ENCODE data around the gene CC2D1A.

The CC2D1A gene

GRCh38 chr19:13913352-13913751 is 7.4 kb downstream of the CC2D1A start:
- Histone ChIP-seq H3K36me3 (replicated peaks; ENCODE audit: insufficient read depth, low read length) (no peaks in the 10 kb centered on the region), H4K20me1 (ENCODE audit: insufficient read depth, low read length) (no peaks in the 10 kb centered on the region), H3K27me3 (replicated peaks; ENCODE audit: insufficient read depth, low read length) (no peaks in the 10 kb centered on the region), H3F3A (ENCODE audit: insufficient read depth, low read length) (no peaks in the 10 kb centered on the region), H3K9me3 (replicated peaks; ENCODE audit: insufficient read depth, low read length) (no peaks in the 10 kb centered on the region), H3K4me3 (ENCODE audit: low read length) (no peak overlapping the region), H3K27ac (ENCODE audit: low read length) (no peak overlapping the region), H3K9me2 (replicated peaks; ENCODE audit: insufficient read depth, low read length) (no peaks in the 10 kb centered on the region), H3K9ac (ENCODE audit: low read length) (no peak overlapping the region), H2AFZ (ENCODE audit: low read length) (no peak overlapping the region), H3K4me1 (ENCODE audit: low read length) (no peaks in the 10 kb centered on the region), H3K79me2 (ENCODE audit: low read length) (no peaks in the 10 kb centered on the region), H3K4me2 (ENCODE audit: low read depth, low read length) (no peak overlapping the region)
- no peak for DNase-seq
- TF ChIP-seq EZH2phosphoT487 (IDR thresholded peaks at IDR 0.05; ENCODE audit: low read length) (no peak), EZH2 (optimal IDR thresholded peaks at IDR 0.05; ENCODE audit: low read depth, low read length) (no peak)
- TF ChIP-seq, protein P1, sequence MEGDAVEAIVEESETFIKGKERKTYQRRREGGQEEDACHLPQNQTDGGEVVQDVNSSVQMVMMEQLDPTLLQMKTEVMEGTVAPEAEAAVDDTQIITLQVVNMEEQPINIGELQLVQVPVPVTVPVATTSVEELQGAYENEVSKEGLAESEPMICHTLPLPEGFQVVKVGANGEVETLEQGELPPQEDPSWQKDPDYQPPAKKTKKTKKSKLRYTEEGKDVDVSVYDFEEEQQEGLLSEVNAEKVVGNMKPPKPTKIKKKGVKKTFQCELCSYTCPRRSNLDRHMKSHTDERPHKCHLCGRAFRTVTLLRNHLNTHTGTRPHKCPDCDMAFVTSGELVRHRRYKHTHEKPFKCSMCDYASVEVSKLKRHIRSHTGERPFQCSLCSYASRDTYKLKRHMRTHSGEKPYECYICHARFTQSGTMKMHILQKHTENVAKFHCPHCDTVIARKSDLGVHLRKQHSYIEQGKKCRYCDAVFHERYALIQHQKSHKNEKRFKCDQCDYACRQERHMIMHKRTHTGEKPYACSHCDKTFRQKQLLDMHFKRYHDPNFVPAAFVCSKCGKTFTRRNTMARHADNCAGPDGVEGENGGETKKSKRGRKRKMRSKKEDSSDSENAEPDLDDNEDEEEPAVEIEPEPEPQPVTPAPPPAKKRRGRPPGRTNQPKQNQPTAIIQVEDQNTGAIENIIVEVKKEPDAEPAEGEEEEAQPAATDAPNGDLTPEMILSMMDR (IDR thresholded peaks at IDR 0.05; ENCODE audit: low read length): no peak

DNA sequence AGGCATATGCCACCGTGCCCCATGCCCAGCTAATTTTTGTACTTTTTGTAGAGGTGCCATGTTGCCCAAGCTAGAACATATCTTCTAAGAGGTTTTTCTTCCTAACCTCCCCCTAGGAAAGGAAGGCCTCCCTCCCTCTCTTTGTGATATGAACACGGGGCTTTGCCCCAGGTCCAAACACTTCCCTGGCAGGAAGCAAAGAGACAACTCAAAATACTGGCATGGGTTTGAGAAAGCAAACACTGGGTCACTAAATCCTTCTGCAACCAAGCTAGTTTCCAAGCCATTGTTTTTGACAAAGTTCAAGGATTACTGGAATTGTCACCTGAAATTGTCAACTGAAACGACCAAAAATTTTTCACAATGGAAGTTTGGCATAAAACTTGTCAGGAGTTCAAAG is 8.8 kb downstream of the CC2D1A start:
- TF ChIP-seq, protein P1 (IDR thresholded peaks at IDR 0.05; ENCODE audit: low read length): no peak
- no peak for TF ChIP-seq EZH2phosphoT487 (IDR thresholded peaks at IDR 0.05; ENCODE audit: low read length)
- TF ChIP-seq EZH2 (optimal IDR thresholded peaks at IDR 0.05; ENCODE audit: low read depth, low read length): no peak
- Histone ChIP-seq H3F3A (ENCODE audit: insufficient read depth, low read length) (no peaks in the 10 kb centered on the region), H3K9me3 (replicated peaks; ENCODE audit: insufficient read depth, low read length) (no peaks in the 10 kb centered on the region), H2AFZ (ENCODE audit: low read length) (no peak overlapping the region), H4K20me1 (ENCODE audit: insufficient read depth, low read length) (no peaks in the 10 kb centered on the region), H3K4me1 (ENCODE audit: low read length) (no peaks in the 10 kb centered on the region), H3K27me3 (replicated peaks; ENCODE audit: insufficient read depth, low read length) (no peaks in the 10 kb centered on the region), H3K79me2 (ENCODE audit: low read length) (no peaks in the 10 kb centered on the region), H3K27ac (ENCODE audit: low read length) (no peak overlapping the region), H3K9me2 (replicated peaks; ENCODE audit: insufficient read depth, low read length) (no peaks in the 10 kb centered on the region), H3K36me3 (replicated peaks; ENCODE audit: insufficient read depth, low read length) (no peaks in the 10 kb centered on the region), H3K4me2 (ENCODE audit: low read depth, low read length) (no peak overlapping the region), H3K4me3 (ENCODE audit: low read length) (no peak overlapping the region), H3K9ac (ENCODE audit: low read length) (no peak overlapping the region)
- no peak for DNase-seq

- Histone ChIP-seq H3K27me3 (replicated peaks; ENCODE audit: insufficient read depth, low read length) (no peaks in the 10 kb centered on the region), H3K9me2 (replicated peaks; ENCODE audit: insufficient read depth, low read length) (no peaks in the 10 kb centered on the region), H3K4me3 (ENCODE audit: low read length) (no peak overlapping the region), H3K36me3 (replicated peaks; ENCODE audit: insufficient read depth, low read length) (0 out of 2 replicates have a peak, but pooled peaks cover 2% of the 10 kb centered on the region), H4K20me1 (ENCODE audit: insufficient read depth, low read length) (no peaks in the 10 kb centered on the region), H3K9me3 (replicated peaks; ENCODE audit: insufficient read depth, low read length) (no peaks in the 10 kb centered on the region), H2AFZ (ENCODE audit: low read length) (no peak overlapping the region), H3K4me1 (ENCODE audit: low read length) (no peaks in the 10 kb centered on the region), H3K9ac (ENCODE audit: low read length) (no peak overlapping the region), H3K27ac (ENCODE audit: low read length) (no peak overlapping the region), H3K4me2 (ENCODE audit: low read depth, low read length) (no peak overlapping the region), H3F3A (ENCODE audit: insufficient read depth, low read length) (no peaks in the 10 kb centered on the region), H3K79me2 (ENCODE audit: low read length) (no peaks in the 10 kb centered on the region)
- no peak for TF ChIP-seq EZH2phosphoT487 (IDR thresholded peaks at IDR 0.05; ENCODE audit: low read length)
- TF ChIP-seq, protein P1 (IDR thresholded peaks at IDR 0.05; ENCODE audit: low read length): no peak
- no peak for TF ChIP-seq EZH2 (optimal IDR thresholded peaks at IDR 0.05; ENCODE audit: low read depth, low read length)
- DNase-seq: no peak
Observed at GRCh38 chr19:13917888-13918406, 11.9 kb downstream of the CC2D1A start.

Data from MM.1S (cell line).